GM11168 (cell line): ENCODE data around the gene STXBP1.

Experiments used
- in situ Hi-C: fragments of 300-500 bp; cut with MboI; formaldehyde crosslinking; loops from one replicate; pipeline ENCODE4 v1.12.0; 2022; ENCODE audit warnings: low sequenced_read_pairs; ENCODE audit not compliant: unreplicated experiment

STXBP1 gene

DNA sequence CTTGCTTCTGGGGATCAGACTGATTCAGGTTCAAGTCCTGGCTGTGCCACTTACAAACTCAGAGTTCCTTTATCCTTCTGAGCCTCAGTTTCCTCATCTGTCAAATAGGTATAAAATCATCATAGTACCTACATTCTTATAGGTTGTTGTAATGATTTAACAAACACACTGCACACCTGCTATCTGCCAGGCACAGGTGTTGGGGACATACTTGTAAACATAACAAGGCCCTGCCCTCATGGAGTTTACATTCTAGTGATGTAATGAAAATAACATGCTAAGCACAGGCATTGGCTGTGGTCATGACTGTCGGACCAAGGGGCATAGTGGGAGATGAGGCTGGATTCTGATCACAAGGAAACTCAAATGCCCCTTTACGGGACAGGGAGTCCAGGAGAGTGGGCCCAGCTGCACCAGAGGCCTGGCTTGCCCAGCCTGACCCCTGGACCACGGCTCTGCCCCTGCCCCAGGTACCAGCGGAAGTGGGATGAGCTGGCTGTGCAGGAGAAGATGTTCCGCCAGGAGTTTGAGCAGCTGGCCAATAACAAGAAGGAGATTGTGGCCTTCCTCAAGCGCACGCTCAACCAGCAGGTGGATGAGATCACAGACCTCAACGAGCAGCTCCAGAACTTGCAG, 97.0 kb downstream of the STXBP1 start:
- in situ Hi-C loops, result no loop called here

DNA sequence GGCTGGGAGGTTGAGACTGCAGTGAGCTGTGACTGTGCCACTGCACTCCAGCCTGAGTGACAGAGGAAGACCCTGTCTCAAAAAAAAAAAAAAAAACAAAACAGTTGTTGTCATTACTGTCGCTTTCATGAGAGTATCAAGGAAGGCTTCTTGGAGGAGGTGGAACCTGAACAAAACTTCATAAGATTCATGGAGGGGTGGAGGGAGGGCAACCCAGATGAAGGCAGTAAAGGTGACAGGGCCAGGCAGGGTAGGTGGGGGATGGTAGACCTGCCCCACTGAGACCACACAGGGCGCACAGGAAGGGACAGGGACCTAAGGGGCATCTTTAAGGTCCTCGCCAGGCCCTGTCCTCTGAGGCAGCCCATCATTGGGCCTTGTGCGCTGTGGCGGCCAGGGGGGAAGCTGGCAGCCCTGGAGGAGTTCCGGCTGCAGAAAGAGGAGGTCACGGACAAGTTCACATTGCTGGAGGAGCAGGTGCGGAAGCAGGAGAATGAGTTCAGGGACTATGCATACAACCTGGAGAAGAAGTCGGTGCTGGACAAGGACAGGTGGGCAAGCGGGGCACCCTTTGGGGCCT, 98.2 kb downstream of the STXBP1 start:
- in situ Hi-C loops, result no loop called here

DNA sequence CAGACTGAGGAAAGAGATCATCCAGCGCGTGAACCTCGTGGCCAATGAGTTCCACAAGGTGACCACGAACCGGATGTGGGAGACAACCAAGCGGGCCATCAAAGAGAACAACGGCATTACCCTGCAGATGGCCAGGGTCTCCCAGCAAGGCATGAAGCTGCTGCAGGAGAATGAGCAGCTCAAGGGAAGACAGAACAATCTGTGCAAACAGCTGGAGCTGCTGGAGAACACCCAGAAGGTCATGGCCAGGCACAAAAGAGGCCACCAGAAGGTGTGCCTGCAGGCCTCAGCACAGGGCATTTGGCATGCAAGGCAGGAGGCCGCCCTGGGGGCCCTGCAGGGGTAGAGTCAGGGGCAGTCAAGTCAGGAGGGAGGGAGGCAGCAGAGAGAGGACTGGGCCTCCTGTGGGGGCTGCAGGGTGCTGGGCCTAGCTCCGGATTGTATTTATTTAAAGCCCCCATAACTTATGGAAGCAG, 99.2 kb downstream of the STXBP1 start:
- in situ Hi-C loops, result no loop called here

DNA sequence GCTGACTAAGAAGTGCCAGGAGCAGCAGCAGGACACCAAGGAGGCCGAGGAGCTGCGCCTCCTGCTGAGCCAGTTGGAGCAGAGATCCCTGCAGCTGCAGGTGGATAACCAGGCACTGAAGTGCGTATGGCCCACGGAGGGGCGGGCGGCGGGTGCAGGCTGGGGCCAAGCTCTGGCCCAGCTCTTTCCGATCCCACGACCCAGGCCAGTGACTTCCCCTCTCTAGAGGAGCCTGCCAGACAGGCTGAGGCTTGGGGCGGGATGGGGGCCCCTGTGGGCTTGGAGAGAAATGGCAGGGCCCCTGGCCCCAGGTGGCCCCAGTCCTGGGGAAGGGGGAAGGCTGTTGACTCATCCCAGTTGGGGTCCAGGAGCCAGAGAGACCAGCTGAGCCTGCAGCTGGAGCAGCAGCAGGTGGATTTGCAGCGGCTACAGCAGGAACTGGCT, 99.8 kb downstream of the STXBP1 start:
- in situ Hi-C loops, result no loop called here

DNA sequence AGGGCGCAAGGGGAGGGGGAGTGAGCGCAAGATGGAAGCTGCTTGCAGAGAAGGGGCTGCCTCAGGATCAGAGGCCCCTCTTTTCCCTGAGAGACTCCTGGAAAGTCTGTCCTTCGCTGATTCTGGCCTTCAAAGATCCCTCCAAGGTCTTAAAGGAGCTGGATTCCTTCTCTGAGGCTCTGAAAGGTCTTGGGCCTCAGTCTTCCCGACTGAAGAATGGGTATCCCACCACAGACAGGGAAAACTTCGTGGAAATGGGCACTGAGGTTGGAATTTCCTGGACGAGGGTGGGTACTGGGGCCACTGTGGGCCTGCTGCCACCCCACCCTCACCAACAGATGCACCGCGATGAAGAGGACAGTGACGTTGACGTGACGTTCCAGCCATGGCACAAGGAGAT, 100.3 kb downstream of the STXBP1 start:
- in situ Hi-C loops, result no loop called here

DNA sequence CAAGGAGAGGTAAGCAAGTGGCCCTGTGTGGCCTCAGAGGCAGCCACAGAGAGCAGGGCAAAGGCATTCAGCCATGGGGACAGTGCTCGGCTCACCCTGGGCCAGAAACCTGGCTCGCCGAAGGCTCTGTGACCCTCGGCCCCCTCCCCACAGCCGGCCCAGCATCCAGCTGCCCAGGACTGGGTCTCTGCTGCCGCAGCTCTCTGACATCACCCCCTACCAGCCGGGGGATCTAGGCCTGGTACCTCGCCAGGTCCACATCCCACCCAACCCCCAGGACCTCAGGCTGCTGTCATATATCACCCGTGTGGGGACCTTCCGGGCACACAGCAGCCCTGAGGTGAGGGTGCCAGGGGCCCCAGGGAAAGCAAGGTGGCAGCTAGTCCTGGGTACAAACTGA, 100.8 kb downstream of the STXBP1 start:
- in situ Hi-C loops, result no loop called here

DNA sequence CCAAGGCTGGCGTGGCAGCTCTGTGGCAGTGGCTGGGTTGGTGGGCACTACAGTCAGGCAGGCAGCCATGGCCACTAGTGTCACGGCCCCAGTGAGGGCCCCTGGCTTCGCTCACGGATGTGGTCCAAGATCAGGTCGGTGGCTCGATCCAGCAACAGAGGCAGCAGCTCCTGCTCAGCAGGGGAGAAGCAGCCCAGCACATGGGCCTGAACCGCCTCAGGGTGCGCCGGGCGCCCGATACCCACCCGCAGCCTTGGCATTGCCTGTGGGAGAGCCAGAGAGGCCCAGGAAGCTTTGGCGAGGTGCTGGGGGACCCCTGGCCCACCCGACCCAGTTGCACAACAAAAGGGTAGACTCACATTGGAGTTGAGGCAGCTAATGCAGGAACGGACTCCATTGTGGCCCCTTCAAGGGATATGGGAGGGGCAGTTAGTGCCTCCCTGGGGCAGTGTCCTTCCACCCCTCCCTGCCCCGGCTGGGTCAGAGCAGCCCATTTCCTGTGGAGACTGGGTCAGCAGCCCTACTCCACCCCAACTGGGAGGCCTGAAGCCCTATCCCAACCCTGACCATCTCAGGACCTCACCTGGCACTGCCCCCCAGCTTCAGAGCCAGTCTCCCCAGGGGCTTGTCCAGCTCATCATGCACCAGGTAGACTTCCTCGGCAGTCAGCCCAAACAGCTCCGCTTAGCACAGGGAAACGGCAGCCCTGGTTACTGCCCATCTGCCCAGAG, 102.1 kb downstream of the STXBP1 start:
- in situ Hi-C loops, result no loop called here

DNA sequence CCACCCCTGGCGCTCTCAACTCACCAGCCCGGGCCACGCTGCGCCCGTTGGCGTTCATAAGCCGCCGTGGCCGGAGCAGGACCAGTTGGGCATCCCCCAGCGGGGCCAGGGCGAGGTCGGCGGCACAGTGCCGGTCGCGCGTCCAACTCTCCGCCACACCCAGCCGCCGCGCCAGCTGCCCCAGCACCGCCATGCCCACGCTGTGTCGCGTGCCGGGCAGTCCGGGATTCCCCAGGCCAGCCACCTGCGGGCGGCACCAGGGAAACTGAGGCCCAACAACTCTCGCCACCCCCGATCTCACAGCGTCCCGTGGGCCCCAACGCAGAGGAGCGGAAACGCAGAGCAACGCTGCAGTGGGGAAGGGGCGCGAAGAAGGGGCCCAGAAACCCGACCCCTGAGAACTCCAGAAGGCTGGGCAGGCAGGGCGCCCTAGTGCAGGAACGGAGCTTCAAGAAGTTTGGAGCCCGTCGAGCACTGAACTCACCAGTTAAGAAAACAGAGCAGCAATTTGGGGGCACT, 102.9 kb downstream of the STXBP1 start:
- in situ Hi-C loops, result no loop called here

DNA sequence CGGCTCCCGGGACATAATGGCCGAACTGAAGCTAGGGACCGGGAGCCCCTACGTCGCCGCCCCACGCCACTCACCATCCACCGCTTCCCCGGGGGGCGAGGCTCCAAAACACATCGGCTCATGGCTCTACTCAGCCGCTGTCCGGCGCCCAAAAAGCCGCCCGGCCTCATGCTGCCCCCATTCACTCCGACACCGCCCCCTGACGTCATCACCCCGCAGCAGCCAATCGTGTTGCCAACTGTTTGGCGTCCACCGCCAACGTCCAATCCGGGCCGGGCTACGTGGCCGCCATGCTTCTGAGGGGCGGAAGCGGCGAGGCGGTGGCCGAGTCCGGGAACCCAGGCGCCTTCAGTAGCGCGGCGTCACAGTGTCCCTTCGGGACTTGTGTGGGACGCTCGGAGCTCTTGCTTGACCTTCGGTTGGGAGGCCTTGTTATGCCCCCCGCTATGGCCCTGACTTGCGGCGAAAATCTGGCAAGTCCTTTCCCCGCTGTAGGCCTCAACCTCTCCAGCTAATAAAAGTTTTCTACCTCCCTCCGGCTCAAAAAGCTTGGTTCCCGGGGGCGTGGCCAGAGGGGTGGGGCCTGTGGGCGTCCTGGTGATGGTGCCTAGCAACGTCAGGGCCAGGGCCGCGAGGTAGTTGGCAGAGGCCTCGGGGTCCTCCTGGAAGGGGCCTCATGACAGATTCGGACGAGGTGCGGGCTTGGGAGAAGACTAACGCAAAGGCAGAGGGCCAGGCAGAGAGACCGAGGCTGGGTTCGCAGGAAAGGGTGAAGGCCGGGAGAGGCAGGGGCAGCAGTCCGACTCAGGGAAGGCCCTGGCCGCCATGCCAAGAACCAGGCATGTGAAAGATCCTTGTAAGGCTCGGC, 103.6 kb downstream of the STXBP1 start, which contains the start of the genes PTRH1 and TTC16:
PTRH1 (minus strand) TSS at position 194 of the 868 bp plus-strand sequence; CDS start at position 170, 24 bp downstream.
TTC16 (plus strand) TSS at position 610 of the 868 bp plus-strand sequence; CDS start at position 677, 67 bp downstream.
- in situ Hi-C loops, result no loop called here

DNA sequence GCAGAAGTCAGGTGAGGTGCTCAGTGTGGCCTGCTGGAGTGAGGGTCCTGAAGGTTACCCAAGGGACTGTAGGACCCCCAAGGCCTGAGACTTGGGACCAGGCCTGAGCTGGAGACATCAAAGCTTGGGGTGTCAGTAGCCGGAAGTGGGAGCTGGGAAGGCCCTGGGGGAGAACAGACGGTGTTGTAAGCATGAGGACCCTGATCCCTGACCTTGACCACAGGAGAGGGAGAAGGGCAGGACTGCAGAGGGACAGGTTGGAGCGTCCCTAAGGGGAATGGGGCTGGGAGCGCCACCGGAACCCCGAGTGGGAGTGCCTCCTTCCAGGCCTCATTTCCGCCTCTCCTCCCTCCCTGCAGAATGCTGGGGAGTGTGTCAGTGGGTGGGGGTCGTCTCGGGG, 104.3 kb downstream of the STXBP1 start:
- in situ Hi-C loops, result no loop called here

DNA sequence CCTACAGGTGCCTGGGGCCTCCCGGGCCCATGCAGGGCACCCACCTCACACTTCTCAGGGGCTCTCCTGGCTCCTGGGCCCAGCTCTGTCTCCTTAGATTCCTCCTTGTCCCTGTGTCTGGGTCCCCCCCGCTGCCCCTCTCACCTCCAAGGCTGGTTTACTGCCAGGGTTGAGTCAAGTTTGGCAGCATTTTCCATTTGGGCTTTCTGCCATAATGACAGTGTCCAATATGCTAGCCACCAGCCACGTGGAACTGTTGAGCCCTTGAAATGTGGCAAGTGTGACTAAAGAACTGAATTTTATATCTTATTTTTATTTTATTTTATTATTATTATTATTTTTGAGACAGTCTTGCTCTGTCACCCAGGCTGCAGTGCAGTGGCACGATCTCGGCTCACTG, 105.7 kb downstream of the STXBP1 start:
- in situ Hi-C loops, result no loop called here

DNA sequence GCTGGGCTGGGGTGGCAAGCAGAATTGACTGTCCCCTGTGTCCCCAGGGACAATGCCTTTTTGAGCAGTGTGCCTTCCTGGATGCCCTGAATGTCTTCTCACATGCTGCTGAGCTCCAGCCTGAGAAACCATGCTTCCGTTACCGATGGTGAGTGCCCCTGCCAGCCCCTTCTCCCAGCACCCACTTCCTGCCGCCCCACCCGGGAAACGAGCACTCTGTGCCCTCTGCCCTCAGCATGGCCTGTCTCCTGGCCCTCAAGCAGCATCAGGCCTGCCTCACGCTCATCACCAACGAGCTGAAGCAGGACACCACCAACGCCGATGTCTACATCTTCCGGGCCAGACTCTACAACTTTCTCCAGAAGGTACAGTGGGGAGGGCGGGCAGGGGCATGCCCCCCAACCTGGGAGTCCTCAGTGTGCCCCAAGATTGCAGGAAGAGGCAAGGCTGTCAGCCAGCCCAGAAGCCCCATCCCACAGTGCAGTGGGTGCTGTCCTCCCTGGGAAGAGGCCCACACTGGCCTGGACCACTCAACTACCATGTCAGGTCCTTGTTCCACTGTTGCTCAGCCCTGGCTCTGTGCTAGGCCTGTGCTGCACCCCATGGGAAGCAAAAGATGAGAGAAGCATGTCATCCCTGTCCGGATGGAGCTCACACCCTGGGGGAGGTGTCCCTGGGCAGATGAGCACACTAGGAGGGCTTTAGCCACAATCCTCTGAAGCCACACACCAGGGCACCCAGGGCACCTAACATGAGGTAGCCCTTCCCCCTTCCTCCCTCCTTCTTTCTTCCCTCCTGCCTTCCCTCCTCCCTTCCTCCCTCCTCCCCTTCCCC, 108.2 kb downstream of the STXBP1 start:
- in situ Hi-C loops, result no loop called here

DNA sequence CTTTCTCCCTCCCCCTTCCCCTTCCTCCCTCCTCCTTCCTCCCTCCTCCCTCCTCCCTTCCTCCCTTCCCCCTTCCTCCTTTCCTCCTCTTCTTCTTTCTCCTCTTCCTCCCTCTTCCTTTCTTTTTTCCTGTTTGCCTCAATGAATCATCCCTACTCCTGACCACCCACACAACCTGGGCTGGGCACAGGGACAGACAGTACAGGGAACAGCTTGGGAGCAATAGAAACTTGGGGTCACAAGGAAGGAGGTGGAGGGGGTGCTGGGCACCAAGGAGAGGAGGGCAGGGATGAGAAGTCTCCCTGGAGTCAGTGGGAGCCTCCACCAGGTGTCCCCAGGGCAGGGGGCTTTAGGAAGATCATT, 108.8 kb downstream of the STXBP1 start:
- in situ Hi-C loops, result no loop called here

DNA sequence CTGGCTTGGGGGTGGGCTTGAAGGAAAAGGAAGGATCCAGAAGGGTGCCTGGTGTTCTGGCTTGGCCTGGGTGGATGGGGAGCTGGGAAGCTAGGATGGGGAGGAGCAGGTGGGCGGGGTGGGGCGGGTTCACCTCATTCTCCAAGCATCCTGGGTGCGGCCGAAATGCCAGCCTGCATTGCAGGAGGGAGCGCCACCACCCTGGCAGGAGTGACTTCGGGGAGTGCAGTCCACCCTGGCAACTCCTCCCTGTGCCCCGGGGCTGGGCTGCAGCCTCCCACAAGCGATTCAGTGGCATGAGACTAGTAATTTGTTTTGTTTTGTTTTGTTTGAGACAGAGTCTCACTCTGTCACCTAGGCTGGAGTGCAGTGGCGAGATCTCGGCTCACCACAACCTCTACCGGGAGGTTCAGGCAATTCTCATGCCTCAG, 109.3 kb downstream of the STXBP1 start:
- in situ Hi-C loops, result no loop called here

DNA sequence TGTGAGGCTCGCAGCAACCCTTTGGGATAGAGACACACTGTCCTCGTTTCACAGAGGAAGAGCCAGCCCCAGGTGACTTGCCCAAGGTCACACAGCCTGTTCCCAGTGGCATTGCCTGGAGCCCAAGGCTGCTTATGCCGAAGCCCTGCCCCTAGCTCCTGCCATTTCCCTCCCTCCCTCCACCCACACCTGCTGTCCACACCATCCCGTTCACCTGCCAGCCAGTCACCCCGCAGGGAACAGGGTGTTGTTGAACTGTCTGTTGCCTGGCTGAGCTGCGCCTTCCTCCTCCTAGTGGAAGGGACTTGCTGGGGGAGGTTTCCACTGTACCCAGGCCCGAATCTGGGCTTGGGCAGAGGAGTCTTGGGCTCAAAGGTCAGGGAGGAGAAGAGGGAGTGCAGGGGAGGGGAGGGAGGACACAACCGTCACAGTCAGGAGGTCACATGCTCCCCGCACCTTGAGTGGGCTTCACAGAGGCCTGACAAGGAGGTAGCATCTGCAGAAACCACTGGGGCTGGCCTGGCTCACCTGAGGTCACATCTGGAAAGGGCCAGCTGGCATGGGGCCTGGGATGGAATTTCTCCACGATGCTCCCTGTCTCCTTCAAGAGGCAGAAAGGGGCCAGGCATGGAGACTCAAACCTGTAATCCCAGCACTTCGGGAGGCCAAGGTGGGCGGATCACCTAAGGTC, 110.1 kb downstream of the STXBP1 start:
- in situ Hi-C loops, result no loop called here

DNA sequence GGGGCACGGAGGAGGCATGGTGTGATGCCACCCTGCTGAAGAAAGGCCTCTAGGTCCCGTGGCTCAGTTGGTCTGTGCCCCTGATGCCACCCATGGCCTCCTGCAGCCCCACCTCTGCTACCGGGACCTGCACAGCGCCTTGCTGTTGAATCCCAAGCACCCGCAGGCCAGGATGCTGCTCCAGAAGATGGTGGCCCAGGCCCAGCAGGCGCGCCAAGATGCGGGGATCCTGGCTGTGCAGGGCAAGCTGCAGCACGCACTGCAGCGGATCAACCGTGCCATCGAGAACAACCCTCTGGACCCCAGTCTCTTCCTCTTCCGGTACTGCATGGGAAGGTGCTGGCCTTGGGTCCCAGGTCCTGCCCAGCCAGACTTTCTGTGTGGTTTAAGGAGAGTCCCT, 110.9 kb downstream of the STXBP1 start:
- in situ Hi-C loops, result no loop called here

DNA sequence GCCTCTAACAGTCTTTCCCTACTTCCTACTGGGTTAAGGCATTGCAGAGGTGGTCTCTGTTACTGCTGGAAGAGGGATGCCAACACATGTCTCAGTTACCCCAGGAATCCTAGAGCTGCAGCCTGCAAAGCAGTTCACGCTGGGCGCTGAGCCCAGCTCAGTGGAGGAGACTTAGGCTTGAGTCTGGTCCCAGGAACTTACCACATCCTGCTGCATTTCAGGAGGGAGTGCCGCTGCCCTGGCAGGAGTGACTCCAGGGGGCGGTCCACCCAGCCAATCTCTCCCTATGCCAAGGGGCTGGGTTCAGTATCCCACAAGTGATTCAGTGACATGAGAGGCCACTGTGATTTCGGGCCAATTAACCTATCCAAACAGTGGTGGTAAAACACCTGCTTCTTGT, 111.4 kb downstream of the STXBP1 start:
- in situ Hi-C loops, result no loop called here

DNA sequence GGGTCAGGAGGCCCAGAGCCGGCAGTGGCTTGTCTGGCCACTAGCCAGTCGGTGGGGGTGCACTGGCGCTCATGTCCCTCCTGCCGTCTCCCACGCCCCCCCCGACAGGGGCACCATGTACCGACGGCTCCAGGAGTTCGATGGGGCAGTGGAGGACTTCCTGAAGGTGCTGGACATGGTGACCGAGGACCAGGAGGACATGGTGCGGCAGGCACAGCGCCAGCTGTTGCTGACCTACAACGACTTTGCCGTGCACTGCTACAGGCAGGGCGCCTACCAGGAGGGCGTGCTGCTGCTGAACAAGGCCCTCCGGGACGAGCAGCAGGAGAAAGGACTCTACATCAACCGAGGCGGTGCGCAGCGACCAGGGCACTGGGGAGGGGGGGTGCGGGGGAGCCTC, 111.9 kb downstream of the STXBP1 start:
- in situ Hi-C loops, result no loop called here

DNA sequence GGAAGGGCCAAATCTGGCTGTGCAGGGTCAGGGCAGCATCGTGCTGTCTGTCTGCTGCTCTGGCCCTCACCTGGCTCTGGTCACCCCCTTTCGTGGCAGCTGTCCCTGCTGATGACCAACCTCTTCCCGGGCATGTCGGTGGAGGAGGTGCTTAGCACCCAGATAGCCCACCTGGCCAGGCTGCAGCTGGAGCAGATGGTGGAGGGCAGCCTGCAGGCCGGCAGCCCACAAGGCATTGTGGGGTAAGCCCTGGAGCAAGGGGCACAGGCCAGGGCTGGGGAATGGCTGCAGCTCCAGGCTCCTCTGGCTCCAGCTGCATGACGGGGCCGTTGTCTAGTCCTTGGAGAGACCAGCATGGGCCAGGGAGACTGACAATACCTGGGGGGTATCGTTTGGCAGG, 114.8 kb downstream of the STXBP1 start:
- in situ Hi-C loops, result no loop called here
